ENCODE measurements around the gene CPEB2.

GRCh38 chr4:15063341-15063740, 61.1 kb downstream of the CPEB2 start:
- TF ChIP-seq RFX5 (IDR thresholded peaks at IDR 0.05; ENCODE audit: borderline replicate concordance, low read depth, low read length) (no peak), ZNF274 (IDR thresholded peaks at IDR 0.05; ENCODE audit: borderline replicate concordance, extremely low read depth, low read length) (no peak)
- TF ChIP-seq, protein P1, sequence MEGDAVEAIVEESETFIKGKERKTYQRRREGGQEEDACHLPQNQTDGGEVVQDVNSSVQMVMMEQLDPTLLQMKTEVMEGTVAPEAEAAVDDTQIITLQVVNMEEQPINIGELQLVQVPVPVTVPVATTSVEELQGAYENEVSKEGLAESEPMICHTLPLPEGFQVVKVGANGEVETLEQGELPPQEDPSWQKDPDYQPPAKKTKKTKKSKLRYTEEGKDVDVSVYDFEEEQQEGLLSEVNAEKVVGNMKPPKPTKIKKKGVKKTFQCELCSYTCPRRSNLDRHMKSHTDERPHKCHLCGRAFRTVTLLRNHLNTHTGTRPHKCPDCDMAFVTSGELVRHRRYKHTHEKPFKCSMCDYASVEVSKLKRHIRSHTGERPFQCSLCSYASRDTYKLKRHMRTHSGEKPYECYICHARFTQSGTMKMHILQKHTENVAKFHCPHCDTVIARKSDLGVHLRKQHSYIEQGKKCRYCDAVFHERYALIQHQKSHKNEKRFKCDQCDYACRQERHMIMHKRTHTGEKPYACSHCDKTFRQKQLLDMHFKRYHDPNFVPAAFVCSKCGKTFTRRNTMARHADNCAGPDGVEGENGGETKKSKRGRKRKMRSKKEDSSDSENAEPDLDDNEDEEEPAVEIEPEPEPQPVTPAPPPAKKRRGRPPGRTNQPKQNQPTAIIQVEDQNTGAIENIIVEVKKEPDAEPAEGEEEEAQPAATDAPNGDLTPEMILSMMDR (IDR thresholded peaks at IDR 0.05; ENCODE audit: control extremely low read depth in 1 of 3, insufficient read depth in 1 of 3, low read depth in 1 of 3, low read length in 3 of 3) = no peak

All from H1 (cell line).